ENCODE measurements around the gene CKAP2L. TPM values are rescaled to one million over a fixed set of nuclear protein-coding genes. Genes with fewer than 3 reads are reported as not detected.

The CKAP2L gene
- total RNA-seq, 1 experiment from 2014 or later, result 42.5 TPM

DNA sequence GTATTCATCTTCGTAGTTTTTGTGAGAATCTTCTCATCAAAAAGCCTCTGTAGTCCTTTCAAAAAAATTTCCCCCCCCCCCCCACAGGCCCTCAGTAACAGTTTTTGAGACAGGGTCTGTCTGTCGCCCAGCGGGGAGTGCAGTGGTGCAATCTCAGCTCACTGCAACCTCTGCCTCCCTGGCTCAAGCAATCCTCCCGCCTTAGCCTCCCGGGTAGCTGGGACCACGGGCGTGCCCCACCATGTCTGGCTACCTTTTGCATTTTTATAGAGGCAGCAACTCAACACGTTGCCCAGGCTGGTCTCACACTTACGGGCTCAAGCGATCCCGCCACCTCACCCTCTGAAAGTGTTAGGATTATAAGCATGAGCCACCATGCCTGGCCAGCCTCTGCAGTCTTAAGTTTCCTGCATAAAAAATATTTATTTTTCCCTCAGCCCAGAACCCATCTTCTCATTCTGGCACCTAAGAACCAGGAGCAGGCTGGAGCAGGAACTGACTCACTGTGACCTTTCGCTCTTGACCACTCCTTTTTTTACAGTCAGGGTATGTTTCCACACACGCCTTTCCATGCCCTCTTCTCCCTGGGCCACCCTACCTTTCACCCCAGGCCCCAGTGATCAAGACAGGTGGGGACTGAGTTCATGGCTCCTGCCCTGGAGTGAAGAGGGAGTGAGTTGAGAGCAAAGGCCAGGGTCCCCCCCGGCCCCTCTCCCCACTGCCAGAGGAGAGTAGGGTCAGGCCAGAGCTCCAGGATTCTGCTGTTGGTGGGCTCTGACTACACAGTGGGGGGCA, 76.1 kb downstream of the CKAP2L start:
- CTCF ChIA-PET, result interaction anchor here (0.7 to 1.1 kb wide), 2 partner anchors 9 to 38 kb away, joined by 4 to 6 read pairs; no protein-coding TSS in a partner anchor
- TF ChIP-seq, protein P1, sequence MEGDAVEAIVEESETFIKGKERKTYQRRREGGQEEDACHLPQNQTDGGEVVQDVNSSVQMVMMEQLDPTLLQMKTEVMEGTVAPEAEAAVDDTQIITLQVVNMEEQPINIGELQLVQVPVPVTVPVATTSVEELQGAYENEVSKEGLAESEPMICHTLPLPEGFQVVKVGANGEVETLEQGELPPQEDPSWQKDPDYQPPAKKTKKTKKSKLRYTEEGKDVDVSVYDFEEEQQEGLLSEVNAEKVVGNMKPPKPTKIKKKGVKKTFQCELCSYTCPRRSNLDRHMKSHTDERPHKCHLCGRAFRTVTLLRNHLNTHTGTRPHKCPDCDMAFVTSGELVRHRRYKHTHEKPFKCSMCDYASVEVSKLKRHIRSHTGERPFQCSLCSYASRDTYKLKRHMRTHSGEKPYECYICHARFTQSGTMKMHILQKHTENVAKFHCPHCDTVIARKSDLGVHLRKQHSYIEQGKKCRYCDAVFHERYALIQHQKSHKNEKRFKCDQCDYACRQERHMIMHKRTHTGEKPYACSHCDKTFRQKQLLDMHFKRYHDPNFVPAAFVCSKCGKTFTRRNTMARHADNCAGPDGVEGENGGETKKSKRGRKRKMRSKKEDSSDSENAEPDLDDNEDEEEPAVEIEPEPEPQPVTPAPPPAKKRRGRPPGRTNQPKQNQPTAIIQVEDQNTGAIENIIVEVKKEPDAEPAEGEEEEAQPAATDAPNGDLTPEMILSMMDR (IDR thresholded peaks at IDR 0.05; ENCODE audit: unreplicated experiment), result no peak
- DNase-seq, result no peak
- Mint-ChIP-seq H3K27ac (ENCODE audit: unreplicated experiment) (no peak overlapping the region), H3K9me3 (ENCODE audit: low read depth, unreplicated experiment) (no peaks in the 10 kb centered on the region), H3K4me3 (ENCODE audit: low read depth, unreplicated experiment) (no peak overlapping the region), H3K36me3 (ENCODE audit: insufficient read depth, unreplicated experiment) (no peaks in the 10 kb centered on the region), H3K27me3 (ENCODE audit: unreplicated experiment) (no peaks in the 10 kb centered on the region), H3K4me1 (ENCODE audit: low read depth, unreplicated experiment) (peaks cover 38% of the 10 kb centered on the region)
- BruUV-seq (replicated peaks), result no TSS peak
- intact Hi-C loops (cut with micrococcal nuclease; ENCODE audit: unreplicated experiment), result no loop called here

DNA sequence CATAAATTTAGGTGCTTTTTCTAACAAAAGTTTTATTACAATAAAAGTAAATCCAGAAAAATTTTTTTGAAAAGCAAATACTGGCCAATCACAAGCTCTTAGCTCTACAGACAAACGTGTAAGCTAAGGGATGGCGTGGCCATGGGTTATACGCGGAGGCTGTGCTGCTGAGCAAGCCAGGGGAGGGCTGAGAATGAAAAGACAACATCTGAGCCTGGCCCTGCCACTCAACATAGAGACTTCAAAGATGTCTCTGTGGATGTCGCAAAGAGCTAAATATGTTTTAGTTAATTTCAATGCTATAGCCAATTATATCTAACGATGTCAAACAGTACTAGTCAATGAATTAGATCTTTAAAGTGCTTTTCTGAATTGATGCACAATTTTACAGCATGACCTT, 76.9 kb downstream of the CKAP2L start:
- Mint-ChIP-seq H3K4me3 (ENCODE audit: low read depth, unreplicated experiment) (no peak overlapping the region), H3K36me3 (ENCODE audit: insufficient read depth, unreplicated experiment) (no peaks in the 10 kb centered on the region), H3K27me3 (ENCODE audit: unreplicated experiment) (no peaks in the 10 kb centered on the region), H3K9me3 (ENCODE audit: low read depth, unreplicated experiment) (no peaks in the 10 kb centered on the region), H3K4me1 (ENCODE audit: low read depth, unreplicated experiment) (peaks cover 30% of the 10 kb centered on the region), H3K27ac (ENCODE audit: unreplicated experiment) (no peak overlapping the region)
- no TSS peak for BruUV-seq (replicated peaks)
- intact Hi-C loops (cut with micrococcal nuclease; ENCODE audit: unreplicated experiment), result no loop called here
- CTCF ChIA-PET, result interaction anchor here (0.7 to 1.3 kb wide), 3 partner anchors 8 to 39 kb away, joined by 4 to 6 read pairs (median 6); no protein-coding TSS in a partner anchor
- TF ChIP-seq, protein P1 (IDR thresholded peaks at IDR 0.05; ENCODE audit: unreplicated experiment), result no peak
- no peak for DNase-seq

Other genes starting within 250 kb of the CKAP2L start
- 36.4 and 36.9 TPM in 2 replicates for gene POLR1B, start 222.1 kb downstream of the CKAP2L start, total RNA-seq (2022)
- gene CHCHD5, start 180.0 kb downstream of the CKAP2L start, total RNA-seq (2022), result 18.0 and 20.1 TPM in 2 replicates
- gene SLC20A1, start 118.7 kb downstream of the CKAP2L start, total RNA-seq (2022), result 71.7 and 84.5 TPM in 2 replicates
- 10.1 and 13.6 TPM in 2 replicates for gene NT5DC4, start 43.6 kb downstream of the CKAP2L start, total RNA-seq (2022)
- gene IL1A, start 19.9 kb upstream of the CKAP2L start, total RNA-seq (2022), result 6.4 and 14.4 TPM in 2 replicates
- gene IL1B, start 72.2 kb upstream of the CKAP2L start, total RNA-seq (2022), result 4.1 and 15.5 TPM in 2 replicates
- gene IL37, start 146.6 kb upstream of the CKAP2L start, total RNA-seq (2022), result 1.9 and 2.0 TPM in 2 replicates
- gene IL36G, start 213.4 kb upstream of the CKAP2L start, total RNA-seq (2022), result 0.38 TPM in 1 of 2 replicates, not detected in the other
- not detected in 2 replicates for gene IL36A, start 240.8 kb upstream of the CKAP2L start, total RNA-seq (2022)